HepG2 (cell line): Measurements from ENCODE around the gene CSF3R. TPM values are rescaled to one million over a fixed set of nuclear protein-coding genes. Genes with fewer than 3 reads are reported as not detected.

Experiments used
- ATF7 ChIP-seq, 2 experiments: fragments of 450-650 bp in 1 of 2; sonication (generic) in 1 of 2; formaldehyde crosslinking in 1 of 2; IDR thresholded peaks; 2 replicates each; pipeline versions ENCODE4 v1.4.0 to v1.6.1; 2016 to 2020; ENCODE audit warnings: antibody characterized with exemption in 1 of 2, mild to moderate bottlenecking in 1 of 2, missing genetic modification reagents in 1 of 2
- CBFB ChIP-seq: sonication (generic); formaldehyde crosslinking; IDR thresholded peaks from 2 replicates; pipeline ENCODE4 v1.4.0; 2020; ENCODE audit warnings: missing genetic modification reagents
- CBX5 ChIP-seq: sonication (generic); formaldehyde crosslinking; IDR thresholded peaks from 2 replicates; pipeline ENCODE4 v1.4.0; 2020; ENCODE audit warnings: missing genetic modification reagents, borderline replicate concordance
- CENPT ChIP-seq: sonication (generic); formaldehyde crosslinking; IDR thresholded peaks from 2 replicates; pipeline ENCODE4 v1.8.0; 2022; ENCODE audit warnings: low read depth, mild to moderate bottlenecking, moderate library complexity, missing genetic modification reagents
- CREM ChIP-seq, 2 experiments: sonication (generic) in 1 of 2; formaldehyde crosslinking in 1 of 2; IDR thresholded peaks; 2 replicates each; pipeline versions ENCODE4 v1.4.0 to v1.6.1; 2016 to 2020; ENCODE audit warnings: antibody characterized with exemption in 1 of 2, mild to moderate bottlenecking in 1 of 2, missing genetic modification reagents in 1 of 2
- ERF ChIP-seq: IDR thresholded peaks from 2 replicates; pipeline ENCODE4 v1.6.1; 2018; ENCODE audit warnings: missing biosample characterization, missing genetic modification reagents
- IRF2 ChIP-seq: IDR thresholded peaks from 2 replicates; pipeline ENCODE4 v1.6.1; 2018; ENCODE audit warnings: missing genetic modification reagents, missing compliant biosample characterization
- JDP2 ChIP-seq: sonication (generic); formaldehyde crosslinking; IDR thresholded peaks from 2 replicates; pipeline ENCODE4 v1.8.1; 2022; ENCODE audit warnings: missing genetic modification reagents, borderline replicate concordance
- MAF1 ChIP-seq: sonication (generic); formaldehyde crosslinking; IDR thresholded peaks from 2 replicates; pipeline ENCODE4 v1.5.0; 2020; ENCODE audit warnings: missing genetic modification reagents, borderline replicate concordance
- MAFF ChIP-seq: IDR thresholded peaks from 2 replicates; pipeline ENCODE4 v1.6.1; 2011; ENCODE audit warnings: low read depth, low read length, improper control_type of control experiment
- NFYB ChIP-seq: sonication (generic); formaldehyde crosslinking; IDR thresholded peaks from 2 replicates; pipeline ENCODE4 v1.4.0; 2020; ENCODE audit warnings: missing genetic modification reagents
- PAF1 ChIP-seq: IDR thresholded peaks from 2 replicates; pipeline ENCODE4 v1.6.1; 2016; ENCODE audit warnings: missing genetic modification reagents, missing compliant biosample characterization
- POLR2A ChIP-seq, 2 experiments: IDR thresholded peaks; 2 replicates each; pipeline ENCODE4 v1.6.1; 2011; ENCODE audit warnings: low read depth in 2 of 2, low read length in 2 of 2, mild to moderate bottlenecking in 1 of 2, moderate library complexity in 1 of 2; ENCODE audit not compliant: insufficient read depth in 1 of 2
- SOX5 ChIP-seq: IDR thresholded peaks from 2 replicates; pipeline ENCODE4 v1.6.1; 2016; ENCODE audit warnings: borderline replicate concordance
- SRY ChIP-seq: sonication (generic); formaldehyde crosslinking; IDR thresholded peaks from 2 replicates; pipeline ENCODE4 v1.8.0; 2022; ENCODE audit warnings: mild to moderate bottlenecking, missing genetic modification reagents
- TEAD2 ChIP-seq: sonication (generic); formaldehyde crosslinking; IDR thresholded peaks from 2 replicates; pipeline ENCODE4 v1.9.0; 2021; ENCODE audit warnings: missing genetic modification reagents
- ZMAT3 ChIP-seq: sonication (generic); formaldehyde crosslinking; conservative IDR thresholded peaks from 2 replicates; pipeline ENCODE4 v1.7.0; 2021; ENCODE audit warnings: missing genetic modification reagents
- ZNF136 ChIP-seq: sonication (generic); formaldehyde crosslinking; IDR thresholded peaks from 2 replicates; pipeline ENCODE4 v1.8.1; 2022; ENCODE audit warnings: low read depth, mild to moderate bottlenecking, moderate library complexity, missing genetic modification reagents
- ZNF296 ChIP-seq: sonication (generic); formaldehyde crosslinking; conservative IDR thresholded peaks from 2 replicates; pipeline ENCODE4 v1.5.0; 2020; ENCODE audit warnings: mild to moderate bottlenecking, missing genetic modification reagents
- ZNF30 ChIP-seq: sonication (generic); formaldehyde crosslinking; IDR thresholded peaks from 2 replicates; pipeline ENCODE4 v1.5.0; 2020; ENCODE audit warnings: mild to moderate bottlenecking, missing genetic modification reagents
- ZNF484 ChIP-seq: sonication (generic); formaldehyde crosslinking; IDR thresholded peaks from 2 replicates; pipeline ENCODE4 v1.5.1; 2020; ENCODE audit warnings: mild to moderate bottlenecking, low read depth, missing genetic modification reagents, borderline replicate concordance
- ZNF501 ChIP-seq: sonication (generic); formaldehyde crosslinking; IDR thresholded peaks from 2 replicates; pipeline ENCODE4 v1.5.1; 2020; ENCODE audit warnings: mild to moderate bottlenecking, moderate library complexity, missing genetic modification reagents
- ZNF788 ChIP-seq: sonication (generic); formaldehyde crosslinking; IDR thresholded peaks from 2 replicates; pipeline ENCODE4 v1.5.0; 2020; ENCODE audit warnings: mild to moderate bottlenecking, missing genetic modification reagents, borderline replicate concordance
- ZNF878 ChIP-seq: sonication (generic); formaldehyde crosslinking; IDR thresholded peaks from 2 replicates; pipeline ENCODE4 v1.8.1; 2023; ENCODE audit warnings: mild to moderate bottlenecking, missing genetic modification reagents, moderate library complexity
- polyA plus RNA-seq, 8 experiments: library from polyadenylated mRNA; depleted of rRNA in 3 of 8; stranded (reverse) in 7 of 8; unstranded in 1 of 8; fragments of >200 nt; fragmentation: Illumina TruSeq in 4 of 8; extraction: Trizol in 4 of 8; gene quantifications; 2 replicates each; pipeline versions ENCODE4 v1.2.1 to v1.2.3, GENCODE V29; 2011 to 2016; ENCODE audit warnings: low read depth in 4 of 8, missing spikeins in 1 of 8, mixed read lengths in 1 of 8; ENCODE audit not compliant: insufficient read depth in 1 of 8
- total RNA-seq, 5 experiments: library from RNA; depleted of rRNA; stranded (reverse); fragments of >200 nt; fragmentation: Illumina TruSeq; extraction: Trizol; gene quantifications; 2 replicates each; pipeline ENCODE4 v1.2.3, GENCODE V29; 2016; ENCODE audit warnings: low read depth in 1 of 5
- TF ChIP-seq, protein P1 (sequence below): sonication (generic); formaldehyde crosslinking; IDR thresholded peaks from 2 replicates; pipeline ENCODE4 v1.5.0; 2020; ENCODE audit warnings: missing genetic modification reagents
- TF ChIP-seq, protein P2 (sequence below): sonication (generic); formaldehyde crosslinking; IDR thresholded peaks from 2 replicates; pipeline ENCODE4 v1.8.0; 2022; ENCODE audit warnings: missing genetic modification reagents, mild to moderate bottlenecking, inconsistent platforms, borderline replicate concordance
- TF ChIP-seq, protein P3 (sequence below): sonication (generic); formaldehyde crosslinking; IDR thresholded peaks from 2 replicates; pipeline ENCODE4 v1.8.0; 2023; ENCODE audit warnings: mild to moderate bottlenecking, missing genetic modification reagents
- TF ChIP-seq, protein P4 (sequence below): sonication (generic); formaldehyde crosslinking; IDR thresholded peaks from 2 replicates; pipeline ENCODE4 v1.8.1; 2023; ENCODE audit warnings: mild to moderate bottlenecking, missing genetic modification reagents, borderline replicate concordance

Gene CSF3R
- total and polyA plus RNA-seq, 2 of the 13 experiments (the other 11 are each of a cell fraction or from before 2014, with no cell fraction given): 11.9 to 28.8 TPM

DNA sequence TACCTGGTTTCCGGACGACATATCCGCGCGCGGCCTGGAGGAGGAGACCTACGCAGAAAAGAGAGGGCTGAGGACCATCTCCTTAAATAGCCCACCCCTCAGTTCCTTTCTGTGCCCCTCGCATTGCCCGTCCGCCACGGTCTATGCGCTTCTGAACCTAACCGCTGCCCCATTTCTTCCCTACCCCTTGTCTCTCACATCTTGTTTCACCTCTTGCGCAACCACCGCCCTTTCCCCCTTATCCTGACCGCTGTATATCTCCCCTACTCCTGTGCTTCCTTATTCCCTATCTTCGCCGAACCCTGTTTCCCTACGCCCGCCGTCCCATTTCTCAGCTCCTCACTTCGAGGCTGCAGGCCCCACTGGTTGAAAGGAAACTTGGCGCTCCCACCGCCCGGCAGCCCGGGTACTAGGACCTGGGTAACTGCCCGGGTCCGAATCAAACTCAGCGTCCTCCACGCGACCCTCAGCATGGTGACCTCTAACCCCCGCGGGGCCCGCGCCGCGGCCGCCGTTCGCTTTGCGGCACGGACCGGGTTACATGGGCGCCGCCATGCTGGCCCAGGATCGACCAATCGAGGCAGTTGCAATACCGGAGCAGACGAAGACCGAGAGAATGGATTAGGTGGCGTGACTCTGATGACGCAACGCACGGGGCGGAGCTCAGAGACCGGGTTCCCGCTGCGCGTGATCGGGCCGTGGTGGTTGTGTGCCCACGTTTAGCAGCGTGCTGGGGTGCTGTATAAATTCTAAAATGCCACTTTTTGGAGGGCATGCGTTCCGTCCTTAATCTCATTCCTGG is 18.7 kb downstream of the CSF3R start, which contains the start of gene MRPS15 (continued):
- TF ChIP-seq, protein P1, sequence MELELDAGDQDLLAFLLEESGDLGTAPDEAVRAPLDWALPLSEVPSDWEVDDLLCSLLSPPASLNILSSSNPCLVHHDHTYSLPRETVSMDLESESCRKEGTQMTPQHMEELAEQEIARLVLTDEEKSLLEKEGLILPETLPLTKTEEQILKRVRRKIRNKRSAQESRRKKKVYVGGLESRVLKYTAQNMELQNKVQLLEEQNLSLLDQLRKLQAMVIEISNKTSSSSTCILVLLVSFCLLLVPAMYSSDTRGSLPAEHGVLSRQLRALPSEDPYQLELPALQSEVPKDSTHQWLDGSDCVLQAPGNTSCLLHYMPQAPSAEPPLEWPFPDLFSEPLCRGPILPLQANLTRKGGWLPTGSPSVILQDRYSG (CRISPR knock-in tag): no peak
- TF ChIP-seq, protein P2, sequence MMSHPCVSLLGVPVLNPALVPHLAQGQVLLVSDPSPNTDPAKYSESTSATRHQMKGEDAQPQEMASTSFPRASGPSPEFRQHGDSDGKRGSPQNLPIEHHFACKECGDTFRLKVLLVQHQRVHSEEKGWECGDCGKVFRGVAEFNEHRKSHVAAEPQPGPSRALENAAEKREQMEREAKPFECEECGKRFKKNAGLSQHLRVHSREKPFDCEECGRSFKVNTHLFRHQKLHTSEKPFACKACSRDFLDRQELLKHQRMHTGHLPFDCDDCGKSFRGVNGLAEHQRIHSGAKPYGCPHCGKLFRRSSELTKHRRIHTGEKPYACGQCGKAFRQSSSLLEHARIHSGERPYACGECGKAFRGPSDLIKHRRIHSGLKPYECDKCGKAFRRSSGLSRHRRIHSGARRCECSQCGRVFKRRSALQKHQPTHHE (CRISPR knock-in tag): no peak
- TF ChIP-seq ERF (CRISPR knock-in tag): peak; percentile 96
- TF ChIP-seq ATF7 (IDR thresholded peaks at IDR 0.05): peak; percentile 95
- TF ChIP-seq ATF7 (CRISPR knock-in tag; IDR thresholded peaks at IDR 0.05): peak; percentile 93
- peak; percentile 95 to 97 for TF ChIP-seq POLR2A (IDR thresholded peaks at IDR 0.05; ENCODE audit: insufficient read depth in 1 of 2, low read depth in 2 of 2, low read length in 2 of 2)
- peak; percentile 63 for TF ChIP-seq NFYB (CRISPR knock-in tag)
- peak; percentile 89; the same call in 1 of the 2 replicates for TF ChIP-seq CBX5 (CRISPR knock-in tag)
- TF ChIP-seq, protein P3, sequence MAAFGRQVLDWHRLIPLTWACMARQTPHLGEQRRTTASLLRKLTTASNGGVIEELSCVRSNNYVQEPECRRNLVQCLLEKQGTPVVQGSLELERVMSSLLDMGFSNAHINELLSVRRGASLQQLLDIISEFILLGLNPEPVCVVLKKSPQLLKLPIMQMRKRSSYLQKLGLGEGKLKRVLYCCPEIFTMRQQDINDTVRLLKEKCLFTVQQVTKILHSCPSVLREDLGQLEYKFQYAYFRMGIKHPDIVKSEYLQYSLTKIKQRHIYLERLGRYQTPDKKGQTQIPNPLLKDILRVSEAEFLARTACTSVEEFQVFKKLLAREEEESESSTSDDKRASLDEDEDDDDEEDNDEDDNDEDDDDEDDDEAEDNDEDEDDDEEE (CRISPR knock-in tag): peak; percentile 64; the same call in 1 of the 2 replicates
- TF ChIP-seq JDP2 (CRISPR knock-in tag): peak; percentile 46; the same call in 1 of the 2 replicates
- peak; percentile 88 for TF ChIP-seq CREM (IDR thresholded peaks at IDR 0.05)
- peak; percentile 67; the same call in 1 of the 2 replicates for TF ChIP-seq CREM (CRISPR knock-in tag; IDR thresholded peaks at IDR 0.05)
- TF ChIP-seq ZNF878 (CRISPR knock-in tag): peak; percentile 70; the same call in 1 of the 2 replicates
- no peak; the same call in 1 of the 2 replicates for TF ChIP-seq CENPT (CRISPR knock-in tag)
- TF ChIP-seq ZNF788 (CRISPR knock-in tag): peak; percentile 99
- TF ChIP-seq SOX5 (CRISPR knock-in tag): peak; percentile 77
- TF ChIP-seq, protein P4, sequence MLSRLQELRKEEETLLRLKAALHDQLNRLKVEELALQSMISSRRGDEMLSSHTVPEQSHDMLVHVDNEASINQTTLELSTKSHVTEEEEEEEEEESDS: no peak; the same call in 1 of the 2 replicates
- no peak for TF ChIP-seq PAF1
- TF ChIP-seq ZNF296 (CRISPR knock-in tag): no peak
- no peak for TF ChIP-seq ZNF136
- no peak for TF ChIP-seq ZNF484 (CRISPR knock-in tag)
- TF ChIP-seq TEAD2 (CRISPR knock-in tag): no peak
- TF ChIP-seq SRY (CRISPR knock-in tag): no peak
- peak; percentile 97 for TF ChIP-seq IRF2 (CRISPR knock-in tag)
- TF ChIP-seq ZNF501 (CRISPR knock-in tag): peak; percentile 92
- TF ChIP-seq CBFB (CRISPR knock-in tag): peak; percentile 95
- no peak for TF ChIP-seq ZNF30 (CRISPR knock-in tag)
- 0 out of 2 replicates have a peak, but pooled peaks have one; percentile 19 for TF ChIP-seq MAFF
- TF ChIP-seq ZMAT3: peak; percentile 67; the same call in 1 of the 2 replicates
- no peak; the same call in 1 of the 2 replicates for TF ChIP-seq MAF1 (CRISPR knock-in tag)
